HG03432 (cell line): ENCODE data around the gene LASP1NB.
"Not testable (repeated sequence)": the region's sequence is repeated elsewhere in the genome, so short reads cannot be mapped to it uniquely, and the experiment has no call there.

ENCODE experiments used
- ATAC-seq: cut with Tn5 transposase; IDR thresholded peaks from one replicate; pipeline ENCODE4 v1.9.1; 2021; ENCODE audit warnings: mild to moderate bottlenecking, moderate library complexity; ENCODE audit not compliant: unreplicated experiment

Gene LASP1NB

DNA sequence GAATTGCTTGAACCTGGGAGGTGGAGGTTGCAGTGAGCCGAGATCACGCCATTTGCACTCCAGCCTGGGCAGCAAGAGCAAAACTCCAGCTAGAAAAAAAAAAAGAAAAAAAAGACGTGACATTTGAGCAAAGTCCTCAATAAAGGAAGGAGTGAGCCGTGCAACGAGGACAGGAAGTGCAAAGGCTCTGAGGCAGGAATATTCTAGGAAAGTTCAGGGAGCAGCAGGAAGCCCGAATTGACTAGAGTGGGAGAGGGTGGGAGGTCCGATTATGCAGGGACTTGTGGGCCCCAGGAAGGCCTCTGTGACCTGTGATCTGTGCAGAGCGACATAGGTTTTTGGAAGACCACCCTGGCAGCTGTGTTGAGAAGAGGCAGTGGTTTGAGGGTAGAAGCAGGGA is 8.6 kb upstream of the LASP1NB start:
- no peak for ATAC-seq

DNA sequence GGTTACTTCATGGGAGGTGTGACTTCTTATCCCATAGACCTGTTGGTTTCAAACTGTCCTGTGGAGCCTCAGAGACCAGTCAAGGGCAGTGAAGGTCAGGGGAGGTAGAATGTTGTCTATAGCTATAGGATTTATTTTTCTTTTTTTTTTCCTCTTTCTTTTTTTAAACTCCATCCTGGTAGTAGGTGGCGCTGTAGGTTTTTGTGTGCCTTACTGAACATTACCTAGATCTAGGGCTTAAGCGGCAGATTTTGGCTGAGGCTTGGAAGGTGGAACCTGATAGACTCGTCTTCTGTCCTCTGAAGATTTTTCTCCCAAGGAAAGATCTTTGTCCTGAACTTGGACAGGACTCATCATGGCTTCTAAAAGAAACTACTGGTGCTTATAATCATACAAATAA is 8.2 kb upstream of the LASP1NB start:
- ATAC-seq, result no peak

DNA sequence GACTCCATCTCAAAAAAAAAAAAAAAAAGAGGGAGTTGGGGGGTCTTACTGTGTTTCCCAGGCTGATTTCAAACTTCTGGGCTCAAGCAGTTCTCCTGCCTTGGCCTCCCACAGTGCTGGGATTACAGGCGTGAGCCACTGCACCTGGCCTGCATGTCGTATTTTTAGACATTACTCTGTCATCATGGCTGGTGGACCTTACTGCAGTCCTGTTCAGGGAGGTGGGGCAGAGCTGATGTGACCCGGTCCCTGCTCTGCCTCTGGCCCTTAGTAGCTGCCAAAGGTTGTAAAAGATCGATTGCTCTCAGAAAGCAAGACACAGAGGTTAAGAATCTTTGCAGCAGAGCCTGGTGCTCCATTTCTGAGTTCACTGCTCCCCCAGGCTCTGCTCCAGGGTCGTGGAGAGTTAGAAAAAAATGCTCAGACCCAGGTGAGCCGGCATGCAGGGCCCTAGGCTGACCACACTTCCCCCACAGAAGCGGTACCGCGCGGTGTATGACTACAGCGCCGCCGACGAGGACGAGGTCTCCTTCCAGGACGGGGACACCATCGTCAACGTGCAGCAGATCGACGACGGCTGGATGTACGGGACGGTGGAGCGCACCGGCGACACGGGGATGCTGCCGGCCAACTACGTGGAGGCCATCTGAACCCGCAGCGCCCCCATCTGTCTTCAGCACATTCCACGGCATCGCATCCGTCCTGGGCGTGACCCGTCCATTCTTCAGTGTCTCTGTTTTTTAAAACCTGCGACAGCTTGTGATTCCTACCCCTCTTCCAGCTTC is 7.1 kb upstream of the LASP1NB start:
- no peak for ATAC-seq

DNA sequence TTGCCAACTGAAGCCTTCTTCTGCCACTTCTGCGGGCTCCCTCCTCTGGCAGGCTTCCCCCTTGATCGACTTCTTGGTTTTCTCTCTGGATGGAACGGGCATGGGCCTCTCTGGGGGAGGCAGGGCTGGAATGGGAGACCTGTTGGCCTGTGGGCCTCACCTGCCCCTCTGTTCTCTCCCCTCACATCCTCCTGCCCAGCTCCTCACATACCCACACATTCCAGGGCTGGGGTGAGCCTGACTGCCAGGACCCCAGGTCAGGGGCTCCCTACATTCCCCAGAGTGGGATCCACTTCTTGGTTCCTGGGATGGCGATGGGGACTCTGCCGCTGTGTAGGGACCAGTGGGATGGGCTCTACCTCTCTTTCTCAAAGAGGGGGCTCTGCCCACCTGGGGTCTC is 6.5 kb upstream of the LASP1NB start:
- no peak for ATAC-seq

DNA sequence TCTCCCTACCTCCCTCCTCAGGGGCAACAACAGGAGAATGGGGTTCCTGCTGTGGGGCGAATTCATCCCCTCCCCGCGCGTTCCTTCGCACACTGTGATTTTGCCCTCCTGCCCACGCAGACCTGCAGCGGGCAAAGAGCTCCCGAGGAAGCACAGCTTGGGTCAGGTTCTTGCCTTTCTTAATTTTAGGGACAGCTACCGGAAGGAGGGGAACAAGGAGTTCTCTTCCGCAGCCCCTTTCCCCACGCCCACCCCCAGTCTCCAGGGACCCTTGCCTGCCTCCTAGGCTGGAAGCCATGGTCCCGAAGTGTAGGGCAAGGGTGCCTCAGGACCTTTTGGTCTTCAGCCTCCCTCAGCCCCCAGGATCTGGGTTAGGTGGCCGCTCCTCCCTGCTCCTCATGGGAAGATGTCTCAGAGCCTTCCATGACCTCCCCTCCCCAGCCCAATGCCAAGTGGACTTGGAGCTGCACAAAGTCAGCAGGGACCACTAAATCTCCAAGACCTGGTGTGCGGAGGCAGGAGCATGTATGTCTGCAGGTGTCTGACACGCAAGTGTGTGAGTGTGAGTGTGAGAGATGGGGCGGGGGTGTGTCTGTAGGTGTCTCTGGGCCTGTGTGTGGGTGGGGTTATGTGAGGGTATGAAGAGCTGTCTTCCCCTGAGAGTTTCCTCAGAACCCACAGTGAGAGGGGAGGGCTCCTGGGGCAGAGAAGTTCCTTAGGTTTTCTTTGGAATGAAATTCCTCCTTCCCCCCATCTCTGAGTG is 5.9 kb upstream of the LASP1NB start:
- ATAC-seq, result no peak

DNA sequence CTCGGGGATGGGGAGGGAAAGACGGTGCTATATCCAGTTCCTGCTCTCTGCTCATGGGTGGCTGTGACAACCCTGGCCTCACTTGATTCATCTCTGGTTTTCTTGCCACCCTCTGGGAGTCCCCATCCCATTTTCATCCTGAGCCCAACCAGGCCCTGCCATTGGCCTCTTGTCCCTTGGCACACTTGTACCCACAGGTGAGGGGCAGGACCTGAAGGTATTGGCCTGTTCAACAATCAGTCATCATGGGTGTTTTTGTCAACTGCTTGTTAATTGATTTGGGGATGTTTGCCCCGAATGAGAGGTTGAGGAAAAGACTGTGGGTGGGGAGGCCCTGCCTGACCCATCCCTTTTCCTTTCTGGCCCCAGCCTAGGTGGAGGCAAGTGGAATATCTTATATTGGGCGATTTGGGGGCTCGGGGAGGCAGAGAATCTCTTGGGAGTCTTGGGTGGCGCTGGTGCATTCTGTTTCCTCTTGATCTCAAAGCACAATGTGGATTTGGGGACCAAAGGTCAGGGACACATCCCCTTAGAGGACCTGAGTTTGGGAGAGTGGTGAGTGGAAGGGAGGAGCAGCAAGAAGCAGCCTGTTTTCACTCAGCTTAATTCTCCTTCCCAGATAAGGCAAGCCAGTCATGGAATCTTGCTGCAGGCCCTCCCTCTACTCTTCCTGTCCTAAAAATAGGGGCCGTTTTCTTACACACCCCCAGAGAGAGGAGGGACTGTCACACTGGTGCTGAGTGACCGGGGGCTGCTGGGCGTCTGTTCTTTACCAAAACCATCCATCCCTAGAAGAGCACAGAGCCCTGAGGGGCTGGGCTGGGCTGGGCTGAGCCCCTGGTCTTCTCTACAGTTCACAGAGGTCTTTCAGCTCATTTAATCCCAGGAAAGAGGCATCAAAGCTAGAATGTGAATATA is 4.8 kb upstream of the LASP1NB start:
- ATAC-seq, result no peak

DNA sequence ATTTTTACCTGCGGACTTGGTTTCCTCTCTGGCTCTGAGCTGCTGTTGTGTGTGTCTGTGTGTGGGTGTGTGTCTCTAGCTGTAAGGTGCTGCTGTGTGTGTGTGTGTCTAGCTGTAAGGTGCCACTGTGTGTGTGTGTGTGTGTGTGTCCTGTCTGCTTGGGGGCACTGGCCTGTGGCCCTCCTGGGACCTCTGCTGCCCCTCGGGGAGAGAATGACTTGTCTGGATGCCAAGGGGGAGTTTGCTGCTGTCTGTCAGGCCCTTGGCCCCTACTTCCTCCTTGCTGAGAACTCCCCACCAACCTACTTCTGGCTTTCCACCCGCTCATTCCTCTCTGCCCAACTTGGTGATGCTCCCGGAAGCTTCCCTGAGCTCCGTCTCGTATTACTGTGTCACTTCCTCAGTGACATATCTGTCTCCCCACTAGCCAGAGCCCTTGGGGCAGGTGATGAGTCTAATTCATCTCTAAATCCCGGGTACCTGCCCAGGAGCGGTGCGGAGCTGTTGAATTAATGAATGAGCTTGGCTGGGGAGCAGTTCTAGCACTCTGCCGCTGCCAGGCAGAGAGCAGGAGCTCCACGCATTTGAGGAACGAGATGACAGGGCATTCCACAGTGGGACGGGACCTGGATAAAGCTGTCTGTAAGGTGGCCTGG is 3.5 kb upstream of the LASP1NB start:
- no peak for ATAC-seq

DNA sequence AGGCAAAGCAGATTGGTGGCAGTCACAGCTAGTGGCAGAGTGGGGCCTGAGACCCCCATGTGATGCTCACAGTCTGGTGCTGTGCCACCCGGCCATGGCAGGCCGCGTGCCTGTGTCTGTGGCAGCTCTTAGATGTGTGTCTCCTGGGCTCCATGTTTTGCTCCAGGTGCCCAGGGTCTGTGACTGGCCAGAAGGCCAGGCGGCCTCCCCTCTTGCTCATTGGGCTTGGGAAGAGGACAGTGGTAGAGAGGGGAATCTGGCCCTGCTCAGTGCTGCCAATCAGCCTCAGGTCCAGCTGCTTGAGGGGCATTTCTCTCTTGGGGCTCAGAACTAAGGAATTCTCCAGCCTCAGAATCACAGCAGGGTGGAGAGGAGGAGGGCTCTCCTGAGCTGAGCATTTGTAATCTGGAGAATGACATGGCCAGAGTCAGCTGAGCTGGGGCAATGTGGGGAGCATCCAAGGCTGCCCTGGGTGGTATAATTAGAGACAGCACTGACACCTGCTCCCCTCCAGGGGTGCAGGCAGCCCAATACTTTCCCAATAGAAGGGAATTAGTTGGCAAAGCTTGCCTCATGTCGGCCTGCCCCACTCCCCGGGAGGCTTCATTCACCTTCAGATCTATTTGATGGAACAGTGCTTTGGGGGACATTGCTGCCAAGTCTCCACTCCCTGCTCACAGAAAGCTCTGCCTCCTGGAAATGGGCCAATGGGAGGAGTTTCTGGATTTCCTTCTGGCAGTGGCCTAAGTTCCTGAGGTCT is 2.7 kb upstream of the LASP1NB start:
- ATAC-seq, result no peak

DNA sequence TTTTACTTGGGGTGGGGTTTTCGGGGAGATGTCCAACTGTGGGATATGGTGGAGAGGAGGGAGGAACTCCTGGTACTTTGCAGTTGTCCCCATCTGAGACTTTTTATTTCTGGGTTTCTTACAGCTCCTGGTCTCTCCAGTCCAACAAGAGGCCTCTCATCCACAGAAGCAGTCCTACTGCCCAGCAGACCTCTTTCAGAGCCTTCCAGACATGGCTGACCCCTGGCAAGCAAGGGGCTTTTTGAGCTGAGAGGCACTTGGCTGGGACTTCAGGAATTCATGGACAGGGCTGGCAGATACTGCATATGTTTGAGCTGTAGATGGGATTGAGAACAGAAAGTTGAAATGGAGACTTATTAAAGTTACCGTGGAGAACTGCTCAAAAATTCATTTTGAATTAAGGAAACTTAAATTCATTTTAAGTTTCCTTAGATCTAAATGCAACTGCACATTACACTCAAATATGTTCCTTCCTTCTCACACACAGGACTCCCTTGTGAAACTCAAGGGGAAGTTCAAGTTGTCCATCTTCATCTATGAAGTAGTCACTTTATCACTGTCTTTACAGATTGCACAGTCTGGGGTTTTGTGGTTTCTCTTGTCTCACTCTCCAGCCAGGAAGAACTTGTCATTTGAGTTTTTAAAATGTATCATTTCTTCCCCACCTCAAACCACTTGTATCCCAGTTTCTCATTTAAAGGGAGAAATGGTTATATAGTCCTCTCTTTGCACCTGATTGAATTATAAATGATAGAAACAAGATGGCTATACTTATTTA is 1.1 kb downstream of the LASP1NB start:
- no peak for ATAC-seq

DNA sequence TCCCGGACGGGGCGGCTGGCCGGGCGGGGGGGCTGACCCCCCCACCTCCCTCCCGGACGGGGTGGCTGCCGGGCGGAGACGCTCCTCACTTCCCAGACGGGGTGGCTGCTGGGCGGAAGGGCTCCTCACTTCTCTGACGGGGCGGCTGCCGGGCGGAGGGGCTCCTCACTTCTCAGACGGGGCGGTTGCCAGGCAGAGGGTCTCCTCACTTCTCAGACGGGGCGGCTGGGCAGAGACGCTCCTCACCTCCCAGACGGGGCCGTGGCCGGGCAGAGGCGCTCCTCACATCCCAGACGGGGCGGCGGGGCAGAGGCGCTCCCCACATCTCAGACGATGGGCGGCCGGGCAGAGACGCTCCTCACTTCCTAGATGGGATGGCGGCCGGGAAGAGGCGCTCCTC is 5.4 kb downstream of the LASP1NB start:
- not testable (repeated sequence) for ATAC-seq

DNA sequence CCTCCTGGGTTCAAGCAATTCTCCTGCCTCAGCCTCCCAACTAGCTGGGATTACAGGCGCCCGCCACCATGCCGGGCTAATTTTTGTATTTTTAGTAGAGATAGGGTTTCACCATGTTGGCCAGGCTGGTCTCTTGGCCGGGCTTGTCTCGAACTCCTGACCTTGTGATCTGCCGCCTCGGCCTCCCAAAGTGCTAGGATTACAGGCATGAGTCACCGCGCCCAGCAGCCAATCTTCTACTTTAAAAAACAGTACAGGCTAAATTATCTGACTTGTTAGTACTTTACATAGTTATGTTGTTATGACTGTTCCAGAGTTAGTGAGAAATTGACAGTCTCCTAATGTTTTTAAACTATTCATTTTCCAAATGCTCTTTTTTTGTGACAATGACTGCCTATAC is 8.5 kb downstream of the LASP1NB start:
- not testable (repeated sequence) for ATAC-seq

DNA sequence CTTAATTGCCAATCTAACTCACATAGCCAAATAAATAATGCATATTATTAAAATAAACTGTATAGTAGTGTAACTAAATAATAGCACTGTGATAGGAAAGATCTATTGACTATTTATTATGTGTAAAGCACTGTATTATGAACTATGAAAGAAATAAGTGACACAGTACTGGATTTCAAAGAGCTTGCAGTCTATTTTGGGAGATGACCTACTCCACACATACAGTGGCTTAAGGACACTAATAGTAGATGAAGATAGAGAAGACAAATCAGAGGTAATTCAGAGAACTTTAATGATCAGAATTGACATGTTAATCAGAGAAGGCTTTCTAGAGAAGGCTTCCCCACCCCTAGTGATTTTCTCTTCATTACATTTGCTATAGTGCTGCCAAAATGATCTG is 14.6 kb downstream of the LASP1NB start:
- no peak for ATAC-seq

DNA sequence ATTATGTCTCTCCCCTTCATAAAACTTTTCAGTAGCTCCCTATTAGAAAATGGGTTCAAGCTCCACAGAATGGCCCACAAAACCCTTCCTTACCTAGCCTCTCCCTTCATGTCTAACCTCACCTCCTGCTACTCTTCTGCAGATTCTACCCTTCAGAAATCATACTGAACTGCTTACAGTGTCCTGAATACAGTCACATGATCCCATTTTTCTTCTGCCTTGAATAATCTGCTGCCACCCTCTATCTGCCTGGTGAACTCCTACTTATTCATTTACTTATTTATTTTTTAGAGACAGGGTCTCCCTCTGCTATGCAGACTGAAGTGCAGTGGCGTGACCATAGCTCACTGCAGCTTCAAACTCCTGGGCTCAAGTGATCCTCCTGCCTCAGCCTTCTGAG is 15.0 kb downstream of the LASP1NB start:
- no peak for ATAC-seq

DNA sequence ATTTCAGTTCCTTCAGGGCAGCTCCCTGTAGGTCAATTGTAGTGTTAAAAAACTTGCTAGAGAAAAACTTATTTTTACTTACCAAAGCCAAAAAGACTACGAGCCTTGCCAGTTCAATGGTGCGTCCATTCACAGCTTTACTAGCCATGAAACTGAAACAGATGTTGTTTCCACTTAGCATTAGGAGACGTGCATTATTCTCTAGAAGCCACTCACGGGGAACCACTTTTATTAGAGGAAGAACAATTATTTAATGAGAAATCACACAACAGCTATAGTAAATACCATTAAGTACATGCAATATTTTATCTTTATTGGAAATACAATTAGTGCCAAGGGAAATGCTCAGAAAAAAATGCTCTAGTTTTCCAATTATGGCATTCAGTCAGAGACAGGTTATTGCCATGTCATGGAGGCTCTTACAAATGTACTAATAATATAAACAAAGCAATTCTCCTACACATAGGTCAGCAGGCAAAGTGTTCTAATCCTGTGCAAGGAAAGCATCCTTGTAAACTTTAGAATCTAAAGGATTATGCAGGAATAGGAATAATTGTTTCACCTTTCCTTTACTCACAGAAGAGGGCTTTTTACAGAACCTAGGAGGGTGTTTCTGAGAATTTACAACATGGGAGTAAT is 17.4 kb downstream of the LASP1NB start:
- ATAC-seq, result no peak

DNA sequence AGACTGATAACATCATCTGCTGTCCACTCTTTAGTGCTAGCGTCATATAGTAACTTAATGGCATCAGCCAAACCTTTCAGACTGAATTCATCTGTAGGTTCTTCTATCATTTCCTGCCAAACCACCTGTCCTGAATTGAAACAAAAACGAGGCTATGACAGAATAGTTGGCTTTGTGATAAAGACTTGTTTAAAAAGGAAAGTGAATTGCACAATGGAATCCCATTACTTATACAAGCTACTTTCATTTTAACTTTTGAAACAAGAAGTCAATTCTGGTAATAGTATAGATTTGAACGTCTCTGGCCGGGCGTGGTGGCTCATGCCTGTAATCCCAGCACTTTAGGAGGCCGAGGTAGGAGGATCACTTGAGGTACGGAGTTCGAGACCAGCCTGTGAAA is 18.2 kb downstream of the LASP1NB start:
- no peak for ATAC-seq

DNA sequence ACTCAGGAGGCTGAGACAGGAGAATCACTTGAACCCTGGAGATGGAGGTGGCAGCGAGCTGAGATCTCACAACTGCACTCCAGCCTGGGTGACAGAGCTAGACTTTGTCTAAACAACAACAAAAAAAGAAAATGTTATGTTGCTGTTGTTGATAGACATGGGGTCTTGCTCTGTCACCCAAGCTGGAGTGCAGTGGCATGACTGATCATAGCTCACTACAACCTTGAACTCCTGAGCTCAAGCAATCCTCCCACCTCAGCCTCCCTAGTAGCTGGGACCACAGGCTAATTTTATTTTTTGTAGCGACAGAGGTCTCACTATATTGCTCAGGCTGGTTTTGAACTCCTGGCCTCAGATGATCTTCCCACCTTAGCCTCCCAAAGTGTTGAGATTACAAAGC is 21.8 kb downstream of the LASP1NB start:
- ATAC-seq, result no peak

DNA sequence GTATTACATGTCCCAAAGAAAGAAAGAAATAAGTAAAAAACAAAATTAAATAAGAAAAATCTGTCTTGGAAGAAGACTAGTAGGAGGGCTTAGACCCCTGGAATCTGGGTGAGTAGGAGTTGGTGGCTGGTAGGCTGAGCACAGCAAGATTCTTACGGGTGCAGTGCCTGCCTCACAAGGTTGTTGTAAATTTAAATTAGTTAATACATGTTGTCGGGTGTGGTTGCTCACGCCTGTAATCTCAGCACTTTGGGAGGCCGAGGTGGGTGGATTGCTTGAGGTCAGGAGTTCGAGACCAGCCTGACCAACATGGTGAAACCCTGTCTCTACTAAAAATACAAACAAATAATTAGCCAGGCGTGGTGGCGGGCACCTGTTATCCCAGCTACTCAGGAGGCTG is 28.4 kb downstream of the LASP1NB start:
- not testable (repeated sequence) for ATAC-seq

DNA sequence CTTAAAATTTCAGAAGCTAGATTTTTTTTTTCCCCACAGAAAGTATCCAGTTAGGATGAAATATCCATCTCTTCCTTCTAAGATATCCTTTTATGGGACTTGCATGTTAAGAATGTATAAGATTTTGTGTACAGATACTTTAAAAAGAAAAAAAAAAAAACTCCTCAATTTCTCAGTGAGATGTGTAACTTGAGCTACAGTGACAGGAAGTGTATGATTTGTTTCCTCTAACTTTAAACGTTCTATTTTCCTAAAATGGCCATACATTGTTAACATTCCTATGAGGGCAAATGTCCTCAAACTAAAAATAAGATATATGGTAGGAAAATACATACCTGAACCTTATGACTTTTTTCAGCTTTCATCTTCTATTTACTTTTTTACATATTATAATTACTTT is 32.9 kb downstream of the LASP1NB start:
- ATAC-seq, result no peak

DNA sequence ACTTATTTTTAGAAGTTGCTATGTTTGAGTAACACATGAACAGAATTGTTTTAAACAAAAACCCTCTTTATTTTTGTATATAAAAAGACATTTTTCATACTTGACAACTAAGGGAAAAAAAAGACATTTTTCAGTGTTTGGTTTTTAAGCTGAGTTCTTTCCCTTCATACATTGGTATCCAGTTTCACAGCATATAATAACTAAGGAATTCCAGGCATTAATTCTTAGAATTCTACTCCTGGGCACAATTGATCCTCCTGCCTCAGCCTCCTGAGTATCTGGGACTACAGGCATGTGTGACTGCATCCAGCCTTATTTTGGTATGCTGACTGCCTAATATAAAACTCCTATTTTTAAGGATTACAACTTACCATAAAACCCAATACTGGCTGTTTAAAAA is 33.3 kb downstream of the LASP1NB start:
- no peak for ATAC-seq
